H9 (cell line): Measurements from ENCODE around the gene TBC1D7. TPM values are rescaled to one million over a fixed set of nuclear protein-coding genes. Genes with fewer than 3 reads are reported as not detected.

Experiments
- DNase-seq: peaks from one replicate; pipeline ENCODE4 v3.0.0-alpha.2; 2017
- H2AFZ ChIP-seq: one replicate; pipeline ENCODE4 v1.6.1; 2013; ENCODE audit warnings: mild to moderate bottlenecking, low read length, control low read depth, moderate library complexity
- H2AK5ac ChIP-seq: 2 replicates; pipeline ENCODE4 v1.6.1; 2013; ENCODE audit warnings: low read length, control low read depth, mixed read lengths; ENCODE audit not compliant: insufficient read length
- H2BK120ac ChIP-seq: one replicate; pipeline ENCODE4 v1.6.1; 2013; ENCODE audit warnings: low read depth, mild to moderate bottlenecking, low read length, control low read depth, inconsistent platforms; ENCODE audit not compliant: poor library complexity, severe bottlenecking
- H2BK12ac ChIP-seq: 2 replicates; pipeline ENCODE4 v1.6.1; 2013; ENCODE audit warnings: low read length, control low read depth, mixed read lengths, low read depth; ENCODE audit not compliant: insufficient read length
- H2BK15ac ChIP-seq: 2 replicates; pipeline ENCODE4 v1.6.1; 2013; ENCODE audit warnings: low read depth, low read length, control low read depth
- H2BK20ac ChIP-seq: one replicate; pipeline ENCODE4 v1.6.1; 2013; ENCODE audit warnings: low read depth, mild to moderate bottlenecking, low read length, control low read depth, inconsistent platforms; ENCODE audit not compliant: poor library complexity, severe bottlenecking
- H2BK5ac ChIP-seq: 2 replicates; pipeline ENCODE4 v1.6.1; 2013; ENCODE audit warnings: low read length, control low read depth, mixed read lengths; ENCODE audit not compliant: insufficient read length
- H3K14ac ChIP-seq: 2 replicates; pipeline ENCODE4 v1.6.1; 2013; ENCODE audit warnings: low read length, control low read depth; ENCODE audit not compliant: insufficient read depth
- H3K18ac ChIP-seq: 2 replicates; pipeline ENCODE4 v1.6.1; 2013; ENCODE audit warnings: low read depth, mild to moderate bottlenecking, mixed read lengths, low read length, control low read depth; ENCODE audit not compliant: insufficient read length
- H3K23ac ChIP-seq: 2 replicates; pipeline ENCODE4 v1.6.1; 2013; ENCODE audit warnings: low read length, control low read depth, mixed read lengths, low read depth; ENCODE audit not compliant: insufficient read length
- H3K23me2 ChIP-seq: 2 replicates; pipeline ENCODE4 v1.6.1; 2013; ENCODE audit warnings: low read depth, mild to moderate bottlenecking, mixed read lengths, low read length, control low read depth; ENCODE audit not compliant: insufficient read length, poor library complexity, severe bottlenecking
- H3K27ac ChIP-seq: 2 replicates; pipeline ENCODE4 v1.5.1; 2013; ENCODE audit warnings: low read length, control low read depth, mixed read lengths, low read depth; ENCODE audit not compliant: insufficient read length
- H3K27me3 ChIP-seq: 2 replicates; pipeline ENCODE4 v1.6.1; 2013; ENCODE audit warnings: low read length, control low read depth, inconsistent platforms; ENCODE audit not compliant: insufficient read depth
- H3K4ac ChIP-seq: 2 replicates; pipeline ENCODE4 v1.6.1; 2013; ENCODE audit warnings: low read depth, mild to moderate bottlenecking, control low read depth, inconsistent platforms, low read length, moderate library complexity
- H3K4me1 ChIP-seq: 2 replicates; pipeline ENCODE4 v1.6.1; 2013; ENCODE audit warnings: low read length, control low read depth, inconsistent platforms; ENCODE audit not compliant: insufficient read depth
- H3K4me2 ChIP-seq: 2 replicates; pipeline ENCODE4 v1.6.1; 2013; ENCODE audit warnings: low read length, control low read depth, mixed read lengths; ENCODE audit not compliant: insufficient read length, insufficient read depth
- H3K56ac ChIP-seq: 2 replicates; pipeline ENCODE4 v1.6.1; 2013; ENCODE audit warnings: low read depth, mild to moderate bottlenecking, mixed read lengths, low read length, control low read depth; ENCODE audit not compliant: insufficient read length
- H3K79me1 ChIP-seq: 2 replicates; pipeline ENCODE4 v1.6.1; 2013; ENCODE audit warnings: low read depth, mild to moderate bottlenecking, moderate library complexity, low read length, control low read depth, inconsistent platforms; ENCODE audit not compliant: insufficient read depth, poor library complexity, severe bottlenecking
- H3K79me2 ChIP-seq: 2 replicates; pipeline ENCODE4 v1.6.1; 2013; ENCODE audit warnings: low read length, control low read depth, inconsistent platforms; ENCODE audit not compliant: insufficient read depth
- H3K9ac ChIP-seq: 2 replicates; pipeline ENCODE4 v1.6.1; 2013; ENCODE audit warnings: low read length, control low read depth, mixed read lengths; ENCODE audit not compliant: insufficient read length; ENCODE audit errors: extremely low read depth
- H3K9me3 ChIP-seq: one replicate; pipeline ENCODE4 v1.6.1; 2013; ENCODE audit warnings: low read depth, low read length, inconsistent platforms; ENCODE audit not compliant: control insufficient read depth
- H3T11ph ChIP-seq: one replicate; pipeline ENCODE4 v1.6.1; 2013; ENCODE audit warnings: mild to moderate bottlenecking, low read length, control low read depth, inconsistent platforms
- H4K20me1 ChIP-seq: one replicate; pipeline ENCODE4 v1.6.1; 2013; ENCODE audit not compliant: control insufficient read depth, insufficient read length, insufficient read depth
- H4K5ac ChIP-seq: 2 replicates; pipeline ENCODE4 v1.6.1; 2013; ENCODE audit warnings: low read depth, mild to moderate bottlenecking, mixed read lengths, low read length, control low read depth; ENCODE audit not compliant: insufficient read length
- H4K8ac ChIP-seq: replicated peaks from 2 replicates; pipeline ENCODE4 v1.6.1; 2013; ENCODE audit warnings: low read length, control low read depth, mixed read lengths, low read depth; ENCODE audit not compliant: insufficient read length
- H4K91ac ChIP-seq: 2 replicates; pipeline ENCODE4 v1.6.1; 2013; ENCODE audit warnings: low read depth, mild to moderate bottlenecking, moderate library complexity, mixed read lengths, low read length, control low read depth; ENCODE audit not compliant: insufficient read length
- H3K27ac Mint-ChIP-seq, 3 experiments: 2 replicates in 2 of 3; 3 replicates in 1 of 3; pipeline ENCODE4 v1.8.0; 2020 to 2021; ENCODE audit warnings: mixed read lengths in 3 of 3, mild to moderate bottlenecking in 1 of 3, moderate library complexity in 1 of 3
- H3K27me3 Mint-ChIP-seq: 2 replicates; pipeline ENCODE4 v1.8.0; 2021; ENCODE audit warnings: low read depth, mild to moderate bottlenecking, moderate library complexity, mixed read lengths
- H3K36me3 Mint-ChIP-seq, 3 experiments: 2 replicates in 2 of 3; 3 replicates in 1 of 3; pipeline ENCODE4 v1.8.0; 2020 to 2021; ENCODE audit warnings: low read depth in 3 of 3, mixed read lengths in 3 of 3; ENCODE audit not compliant: insufficient read depth in 1 of 3
- H3K4me1 Mint-ChIP-seq, 2 experiments: 2 replicates each; pipeline ENCODE4 v1.8.0; 2020; ENCODE audit warnings: mixed read lengths in 2 of 2
- H3K4me3 Mint-ChIP-seq, 2 experiments: 2 replicates in 1 of 2; 3 replicates in 1 of 2; pipeline ENCODE4 v1.8.0; 2020 to 2021; ENCODE audit warnings: mild to moderate bottlenecking in 2 of 2, mixed read lengths in 2 of 2, moderate library complexity in 1 of 2
- H3K9me3 Mint-ChIP-seq, 2 experiments: 2 replicates in 1 of 2; 3 replicates in 1 of 2; pipeline ENCODE4 v1.8.0; 2020; ENCODE audit warnings: mild to moderate bottlenecking in 2 of 2, mixed read lengths in 2 of 2, moderate library complexity in 1 of 2
- WGBS: extraction: QIAGEN DNeasy Blood & Tissue Kit; methylation state at CpG from one replicate; pipeline ENCODE4 v1.1.7; 2013; ENCODE audit warnings: missing lambda C conversion rate, low lambda C conversion rate, mixed read lengths; ENCODE audit not compliant: insufficient read length; ENCODE audit errors: extremely low coverage; 5-methylcytosine and 5-hydroxymethylcytosine counted together
- total RNA-seq: library from RNA; stranded (reverse); gene quantifications from 2 replicates; pipeline ENCODE4 v1.2.1, GENCODE V29; 2021
- TF ChIP-seq, protein P1 (sequence below): fragments of 200-600 bp; sonication (generic); conservative IDR thresholded peaks from 3 replicates; pipeline ENCODE4 v1.8.0; 2021; ENCODE audit warnings: antibody characterized with exemption, mild to moderate bottlenecking

Gene TBC1D7
- total RNA-seq, 1 experiment from 2014 or later, result 33.9 TPM

GRCh38 chr6:13352165-13352564 lies 23.8 kb upstream of the TBC1D7 start:
- Mint-ChIP-seq H3K4me3 (no peak overlapping the region), H3K27me3 (peaks cover 1% of the 10 kb centered on the region; the same call in 1 of the 2 replicates), H3K27ac (no peak overlapping the region), H3K9me3 (peaks cover 2 to 5% of the 10 kb centered on the region in 2 experiments; a peak in 3 of 5 replicates), H3K4me1 (peaks cover 36% of the 10 kb centered on the region in 2 experiments), H3K36me3 (no peaks in the 10 kb centered on the region; a peak in 1 of 7 replicates)
- no peak overlapping the region for H2BK20ac ChIP-seq
- H3K4ac ChIP-seq, result no peak overlapping the region
- no peak overlapping the region for H3K18ac ChIP-seq
- H3K79me2 ChIP-seq, result no peaks in the 10 kb centered on the region
- no peak overlapping the region for H2AFZ ChIP-seq
- H3K56ac ChIP-seq, result no peak overlapping the region
- no CpG with 5 or more reads among the region's 9 CpGs for WGBS
- H2BK15ac ChIP-seq, result no peak overlapping the region
- no peak overlapping the region for H3K9ac ChIP-seq
- H2BK12ac ChIP-seq, result no peak overlapping the region
- no peak overlapping the region for H4K8ac ChIP-seq
- H3K9me3 ChIP-seq, result no peaks in the 10 kb centered on the region
- no peak overlapping the region for H3K4me2 ChIP-seq
- H3K27ac ChIP-seq, result no peak overlapping the region
- no peak overlapping the region for H3T11ph ChIP-seq
- H4K20me1 ChIP-seq, result no peaks in the 10 kb centered on the region
- peaks cover 2% of the 10 kb centered on the region; the same call in 1 of the 2 replicates for H3K4me1 ChIP-seq
- no peak overlapping the region for H4K91ac ChIP-seq
- TF ChIP-seq, protein P1, sequence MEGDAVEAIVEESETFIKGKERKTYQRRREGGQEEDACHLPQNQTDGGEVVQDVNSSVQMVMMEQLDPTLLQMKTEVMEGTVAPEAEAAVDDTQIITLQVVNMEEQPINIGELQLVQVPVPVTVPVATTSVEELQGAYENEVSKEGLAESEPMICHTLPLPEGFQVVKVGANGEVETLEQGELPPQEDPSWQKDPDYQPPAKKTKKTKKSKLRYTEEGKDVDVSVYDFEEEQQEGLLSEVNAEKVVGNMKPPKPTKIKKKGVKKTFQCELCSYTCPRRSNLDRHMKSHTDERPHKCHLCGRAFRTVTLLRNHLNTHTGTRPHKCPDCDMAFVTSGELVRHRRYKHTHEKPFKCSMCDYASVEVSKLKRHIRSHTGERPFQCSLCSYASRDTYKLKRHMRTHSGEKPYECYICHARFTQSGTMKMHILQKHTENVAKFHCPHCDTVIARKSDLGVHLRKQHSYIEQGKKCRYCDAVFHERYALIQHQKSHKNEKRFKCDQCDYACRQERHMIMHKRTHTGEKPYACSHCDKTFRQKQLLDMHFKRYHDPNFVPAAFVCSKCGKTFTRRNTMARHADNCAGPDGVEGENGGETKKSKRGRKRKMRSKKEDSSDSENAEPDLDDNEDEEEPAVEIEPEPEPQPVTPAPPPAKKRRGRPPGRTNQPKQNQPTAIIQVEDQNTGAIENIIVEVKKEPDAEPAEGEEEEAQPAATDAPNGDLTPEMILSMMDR, result no peak
- no peak overlapping the region for H3K14ac ChIP-seq
- no peaks in the 10 kb centered on the region for H3K27me3 ChIP-seq
- no peaks in the 10 kb centered on the region for H3K79me1 ChIP-seq
- DNase-seq, result no peak
- no peak overlapping the region for H4K5ac ChIP-seq
- no peak overlapping the region for H2BK120ac ChIP-seq
- no peak overlapping the region for H3K23ac ChIP-seq
- H2AK5ac ChIP-seq, result no peak overlapping the region
- H3K23me2 ChIP-seq, result no peaks in the 10 kb centered on the region
- no peak overlapping the region for H2BK5ac ChIP-seq
